Effector CD8-positive, alpha-beta T cell (primary cell): ENCODE data around the gene STYXL1.

Experiments
- DNase-seq: peaks from one replicate; lab custom pipeline; 2025; lab: John Stamatoyannopoulos, UW

The STYXL1 gene

GRCh38 chr7:75957021-75957736, 90.6 kb downstream of the STYXL1 start:
- DNase-seq, result no peak

- DNase-seq, result no peak
Observed at GRCh38 chr7:75955331-75955955, 92.4 kb downstream of the STYXL1 start.

- DNase-seq, result no peak
Observed at GRCh38 chr7:75953931-75954330, 93.9 kb downstream of the STYXL1 start.

- DNase-seq, result no peak
Observed at GRCh38 chr7:75953431-75953830, 94.4 kb downstream of the STYXL1 start.

GRCh38 chr7:75951506-75951905, 96.3 kb downstream of the STYXL1 start:
- no peak for DNase-seq

GRCh38 chr7:75950111-75950681, 97.6 kb downstream of the STYXL1 start:
- DNase-seq, result no peak

GRCh38 chr7:75948179-75948578, 99.6 kb downstream of the STYXL1 start:
- no peak for DNase-seq
